Skeletal muscle satellite cell (primary cell): ENCODE results near the gene RAMP1.
"Not testable (repeated sequence)": the region's sequence is repeated elsewhere in the genome, so short reads cannot be mapped to it uniquely, and the experiment has no call there.

Source experiments
- H3K27me3 ChIP-seq: 2 replicates; pipeline ENCODE4 v1.7.0; 2013; ENCODE audit warnings: low read length; ENCODE audit not compliant: control insufficient read depth, insufficient read depth
- H3K36me3 ChIP-seq: 2 replicates; pipeline ENCODE4 v1.7.0; 2013; ENCODE audit warnings: mild to moderate bottlenecking, control low read depth, low read length; ENCODE audit not compliant: insufficient read depth
- H3K4me1 ChIP-seq: 2 replicates; pipeline ENCODE4 v1.7.0; 2013; ENCODE audit warnings: low read length; ENCODE audit not compliant: control insufficient read depth, insufficient read depth
- H3K4me2 ChIP-seq: 2 replicates; pipeline ENCODE4 v1.7.0; 2013; ENCODE audit warnings: mild to moderate bottlenecking, low read length
- H3K4me3 ChIP-seq: 2 replicates; pipeline ENCODE4 v1.7.0; 2013; ENCODE audit warnings: low read length
- H3K9ac ChIP-seq: 2 replicates; pipeline ENCODE4 v1.7.0; 2013; ENCODE audit warnings: mild to moderate bottlenecking, low read depth, low read length, moderate library complexity
- H3K9me3 ChIP-seq: replicated peaks from 2 replicates; pipeline ENCODE4 v1.7.0; 2013; ENCODE audit warnings: mild to moderate bottlenecking, control low read depth, low read length

RAMP1 gene

DNA sequence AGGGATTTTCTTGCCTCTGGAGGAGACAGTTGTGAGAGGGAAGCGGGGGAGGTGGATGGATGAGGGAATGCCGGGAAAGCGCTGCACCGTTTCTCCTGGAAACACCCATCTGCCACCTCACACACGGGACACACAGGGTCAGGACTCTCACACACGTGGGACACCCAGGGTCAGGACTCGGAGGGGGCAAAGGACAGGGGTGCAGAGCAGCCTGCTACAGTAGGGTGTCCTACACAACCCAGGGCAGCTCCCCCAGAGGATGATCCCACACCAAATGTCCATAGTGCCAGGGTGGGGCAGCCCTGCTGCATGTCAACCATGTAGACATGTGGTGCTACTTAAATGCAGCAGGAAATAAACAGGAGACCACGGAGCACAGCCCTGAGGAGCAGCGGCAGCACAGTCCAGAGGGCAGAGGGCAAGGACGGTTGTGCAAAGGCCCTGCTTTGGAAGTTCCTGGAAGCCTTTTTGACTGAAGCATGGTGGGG, 5.1 kb downstream of the RAMP1 start:
- H3K4me1 ChIP-seq, result peaks cover 71% of the 10 kb centered on the region
- H3K27me3 ChIP-seq, result no peaks in the 10 kb centered on the region
- H3K4me3 ChIP-seq, result peak overlapping the region; percentile 33
- no peak overlapping the region for H3K4me2 ChIP-seq
- H3K36me3 ChIP-seq, result peaks cover 2% of the 10 kb centered on the region
- H3K9ac ChIP-seq, result peak overlapping the region; percentile 33
- H3K9me3 ChIP-seq, result no peaks in the 10 kb centered on the region

DNA sequence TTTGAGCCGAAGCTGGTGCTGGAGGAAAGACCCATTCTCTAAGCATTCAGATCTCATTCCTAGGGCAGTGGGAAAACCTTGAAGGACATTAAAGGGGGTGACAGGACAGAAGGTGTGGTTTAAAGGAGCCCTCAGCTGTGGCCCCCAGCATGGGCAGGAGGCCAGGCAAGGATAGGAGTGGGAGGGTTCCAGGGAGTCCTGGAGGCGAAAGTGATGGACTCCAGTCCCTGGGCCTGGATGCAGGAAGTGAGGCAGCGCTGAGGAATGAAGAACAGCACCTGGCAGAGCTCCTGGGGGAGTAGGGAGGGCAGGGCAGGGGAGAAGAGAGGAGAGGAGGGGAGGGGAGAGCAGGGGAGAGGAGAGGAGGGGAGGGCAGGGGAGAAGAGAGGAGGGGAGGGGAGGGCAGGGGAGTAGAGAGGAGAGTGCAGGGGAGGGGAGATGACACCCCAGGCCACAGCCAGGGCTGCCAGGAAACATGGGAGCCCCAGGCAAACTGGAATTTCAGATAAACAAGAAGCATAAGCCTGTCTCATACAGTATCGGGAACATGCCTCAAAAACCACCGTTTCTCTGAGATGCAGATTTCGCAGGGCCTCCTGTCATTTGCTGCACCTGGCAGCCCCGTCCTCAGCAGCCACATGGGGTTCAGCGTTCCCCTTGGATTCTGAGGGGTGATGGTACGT, 5.7 kb downstream of the RAMP1 start:
- peaks cover 68% of the 10 kb centered on the region for H3K4me1 ChIP-seq
- no peaks in the 10 kb centered on the region for H3K27me3 ChIP-seq

GRCh38 chr2:237865623-237866041, 6.2 kb downstream of the RAMP1 start:
- Histone ChIP-seq H3K4me1 (peaks cover 63% of the 10 kb centered on the region), H3K4me3 (peak overlapping the region; percentile 36), H3K36me3 (peaks cover 5% of the 10 kb centered on the region), H3K4me2 (peak overlapping the region; percentile 66), H3K9me3 (no peaks in the 10 kb centered on the region), H3K27me3 (no peaks in the 10 kb centered on the region), H3K9ac (peak overlapping the region; percentile 72)

More for the DNA sequence above, 5.7 kb downstream of the RAMP1 start:
- H3K9ac ChIP-seq, result peak overlapping the region; percentile 72
- H3K36me3 ChIP-seq, result peaks cover 5% of the 10 kb centered on the region
- peak overlapping the region; percentile 33 for H3K4me3 ChIP-seq
- H3K4me2 ChIP-seq, result no peak overlapping the region
- no peaks in the 10 kb centered on the region for H3K9me3 ChIP-seq

DNA sequence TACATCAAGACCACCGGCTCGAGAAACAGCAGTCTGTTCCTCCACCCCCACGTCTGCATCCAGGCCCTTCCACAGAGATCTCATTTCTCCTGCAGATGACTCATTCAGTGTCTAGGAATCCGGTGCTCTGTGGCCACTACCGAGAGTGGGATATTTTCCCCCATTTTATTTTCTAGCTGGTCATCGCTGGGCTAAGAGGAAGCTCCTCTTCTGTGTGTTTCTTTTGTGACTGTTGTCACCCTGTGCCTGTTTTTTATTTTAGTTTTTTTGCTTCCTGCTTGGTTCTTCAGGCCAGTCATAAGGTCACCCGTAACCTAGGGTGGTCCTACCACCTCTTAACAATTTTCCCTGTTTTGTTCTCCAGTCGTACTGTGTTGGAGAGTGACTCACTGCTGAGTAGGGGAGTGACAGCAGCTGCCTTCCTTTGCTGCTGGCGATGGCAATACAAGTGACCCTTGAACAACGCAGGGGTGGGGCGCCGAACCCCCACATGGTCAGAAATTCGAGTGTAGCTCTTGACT, 6.7 kb downstream of the RAMP1 start:
- Histone ChIP-seq H3K4me3 (peak overlapping the region; percentile 36), H3K4me1 (peaks cover 66% of the 10 kb centered on the region), H3K9ac (peak overlapping the region; percentile 72), H3K9me3 (no peaks in the 10 kb centered on the region), H3K36me3 (peaks cover 5% of the 10 kb centered on the region), H3K4me2 (peak overlapping the region; percentile 66), H3K27me3 (no peaks in the 10 kb centered on the region)

DNA sequence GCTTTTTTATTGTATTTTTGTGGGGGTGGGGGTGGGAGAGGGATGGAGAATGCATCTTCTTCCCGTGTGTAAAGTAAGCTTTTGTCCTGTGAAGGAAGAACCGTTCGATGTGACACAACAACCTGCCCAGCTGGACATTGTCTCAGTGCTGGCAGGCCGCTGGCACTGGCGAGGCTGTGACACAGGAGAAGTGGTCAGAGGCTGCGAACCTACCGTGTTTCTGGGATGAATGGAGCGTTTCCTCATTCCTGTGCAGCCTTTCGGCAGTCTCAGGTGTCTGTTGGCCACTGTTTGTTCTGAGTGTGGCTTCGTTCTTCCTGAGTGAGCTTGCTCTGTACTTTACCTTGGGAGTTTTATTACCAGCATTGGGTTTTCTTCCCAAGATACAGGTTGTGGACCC, 8.0 kb downstream of the RAMP1 start:
- Histone ChIP-seq H3K36me3 (peaks cover 5% of the 10 kb centered on the region), H3K9ac (no peak overlapping the region), H3K4me1 (peaks cover 67% of the 10 kb centered on the region), H3K27me3 (no peaks in the 10 kb centered on the region), H3K9me3 (no peaks in the 10 kb centered on the region), H3K4me3 (no peak overlapping the region), H3K4me2 (no peak overlapping the region)

DNA sequence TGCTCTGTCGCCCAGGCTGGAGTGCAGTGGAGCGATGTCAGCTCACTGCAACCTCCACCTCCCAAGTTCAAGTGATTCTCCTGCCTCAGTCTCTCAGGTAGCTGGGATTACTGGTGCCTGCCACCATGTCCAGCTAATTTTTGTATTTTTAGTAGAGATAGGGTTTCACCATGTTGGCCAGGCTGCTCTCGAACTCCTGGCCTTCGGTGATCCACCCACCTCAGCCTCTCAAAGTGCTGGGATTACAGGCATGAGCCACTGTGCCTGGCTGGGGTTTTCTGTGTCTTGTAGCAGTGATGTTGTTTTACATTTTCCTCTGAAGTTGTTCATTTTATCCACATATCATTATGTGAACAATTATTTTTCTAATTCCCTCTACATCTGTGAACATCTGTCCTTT, 8.7 kb downstream of the RAMP1 start:
- Histone ChIP-seq H3K4me1 (peaks cover 70% of the 10 kb centered on the region), H3K9ac (peak overlapping the region; percentile 39)
- not testable (repeated sequence) for H3K4me3 ChIP-seq, H3K4me2 ChIP-seq, H3K36me3 ChIP-seq, H3K27me3 ChIP-seq, H3K9me3 ChIP-seq

- no peak overlapping the region for H3K4me3 ChIP-seq
- H3K9me3 ChIP-seq, result no peaks in the 10 kb centered on the region
- peak overlapping the region; percentile 36 for H3K4me2 ChIP-seq
- no peaks in the 10 kb centered on the region for H3K27me3 ChIP-seq
- H3K4me1 ChIP-seq, result peaks cover 72% of the 10 kb centered on the region
- peaks cover 5% of the 10 kb centered on the region for H3K36me3 ChIP-seq
- H3K9ac ChIP-seq, result peak overlapping the region; percentile 39
Measured at GRCh38 chr2:237868631-237869342, 9.4 kb downstream of the RAMP1 start.

DNA sequence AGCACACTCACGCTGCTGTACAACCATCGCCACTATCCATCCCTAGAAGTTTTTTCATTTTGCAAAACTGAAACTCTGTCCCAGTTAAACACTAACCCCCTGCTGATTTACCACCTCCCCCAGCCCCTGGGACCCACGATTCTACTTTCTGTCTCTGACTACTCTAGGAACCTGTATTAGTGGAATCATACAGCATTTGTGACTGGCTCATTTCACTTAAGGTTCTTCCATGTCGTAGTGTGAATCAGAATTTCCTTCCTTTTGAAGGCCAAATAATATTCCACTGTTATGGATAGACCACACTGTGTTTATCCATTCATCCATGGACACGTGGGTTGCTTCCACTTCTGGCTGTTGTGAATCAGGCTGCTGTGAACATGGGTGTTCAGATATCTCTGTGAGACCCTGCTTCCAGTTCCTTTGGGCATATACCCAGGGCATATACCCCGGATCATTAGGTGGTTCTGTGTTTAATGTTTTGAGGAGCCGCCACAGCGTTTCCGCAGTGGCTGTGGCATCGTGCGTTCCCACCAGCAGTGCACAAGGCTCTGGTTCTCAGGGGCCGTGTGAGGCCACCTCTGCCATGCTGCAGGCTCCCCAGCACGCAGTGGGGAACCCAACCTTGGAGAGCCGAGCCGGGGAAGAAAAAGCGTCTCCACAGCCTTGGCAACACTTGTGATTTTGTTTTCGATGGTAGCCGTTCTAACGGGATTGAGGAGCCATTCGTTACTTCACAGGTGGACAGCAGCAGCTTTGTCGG, 10.1 kb downstream of the RAMP1 start:
- peaks cover 72% of the 10 kb centered on the region for H3K4me1 ChIP-seq
- no peak overlapping the region for H3K4me2 ChIP-seq
- H3K27me3 ChIP-seq, result no peaks in the 10 kb centered on the region

GRCh38 chr2:237870126-237870525, 10.7 kb downstream of the RAMP1 start:
- Histone ChIP-seq H3K36me3 (peaks cover 5% of the 10 kb centered on the region), H3K27me3 (no peaks in the 10 kb centered on the region), H3K9me3 (no peaks in the 10 kb centered on the region), H3K4me1 (peaks cover 72% of the 10 kb centered on the region), H3K4me2 (no peak overlapping the region), H3K4me3 (no peak overlapping the region), H3K9ac (no peak overlapping the region)

More for the DNA sequence above, 10.1 kb downstream of the RAMP1 start:
- H3K4me3 ChIP-seq, result no peak overlapping the region
- no peaks in the 10 kb centered on the region for H3K9me3 ChIP-seq
- no peak overlapping the region for H3K9ac ChIP-seq
- H3K36me3 ChIP-seq, result peaks cover 5% of the 10 kb centered on the region

DNA sequence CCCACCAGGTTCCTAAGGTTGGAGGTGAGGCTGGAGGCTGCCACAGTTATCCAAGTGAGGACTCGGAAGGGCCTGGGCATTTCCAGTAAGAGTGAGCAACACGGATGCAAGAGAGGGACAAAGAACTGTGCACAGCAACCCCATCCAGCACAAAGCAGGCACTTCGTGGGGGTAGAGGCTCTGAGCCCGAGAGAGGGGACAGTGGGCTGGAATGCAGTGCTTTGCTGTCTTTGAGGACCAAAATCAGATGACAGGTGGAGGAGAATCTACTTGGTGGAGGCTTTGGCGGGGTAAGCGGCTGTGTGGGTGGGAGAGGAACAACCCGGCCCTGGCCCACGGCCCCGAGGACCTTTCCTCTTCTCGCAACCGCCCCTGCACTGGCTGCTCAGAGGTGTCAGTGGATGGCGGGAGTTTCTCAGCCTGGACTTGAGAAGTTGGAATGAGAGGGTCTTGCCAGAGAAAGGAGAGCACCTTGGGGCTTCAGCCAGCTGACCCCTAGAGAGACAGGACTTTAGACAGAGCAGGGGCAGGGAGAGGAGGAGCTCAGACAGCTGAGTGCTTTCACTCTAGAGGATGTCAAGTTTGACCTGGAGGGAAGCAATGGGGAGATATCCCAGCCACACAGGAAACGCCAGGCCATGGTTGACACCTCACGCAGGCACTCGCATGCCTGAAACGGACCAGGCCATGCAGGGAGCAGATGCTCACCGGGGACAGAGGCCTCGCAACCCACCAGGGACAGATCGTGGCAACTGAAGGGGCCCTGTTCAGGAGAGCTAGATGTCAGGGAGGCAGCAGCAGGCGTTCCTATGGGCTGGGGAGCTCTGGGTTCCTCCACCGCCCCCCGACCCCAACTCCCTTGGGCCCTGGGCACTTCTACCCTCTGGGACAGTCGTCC, 11.6 kb downstream of the RAMP1 start:
- no peak overlapping the region for H3K9ac ChIP-seq
- peaks cover 72% of the 10 kb centered on the region for H3K4me1 ChIP-seq
- H3K9me3 ChIP-seq, result no peaks in the 10 kb centered on the region
- no peak overlapping the region for H3K4me3 ChIP-seq
- peaks cover 5% of the 10 kb centered on the region for H3K36me3 ChIP-seq
- H3K4me2 ChIP-seq, result no peak overlapping the region
- no peaks in the 10 kb centered on the region for H3K27me3 ChIP-seq
